AG08395 (cell line): Measurements from ENCODE around the gene DIP2C.
"Not testable (repeated sequence)": the region's sequence is repeated elsewhere in the genome, so short reads cannot be mapped to it uniquely, and the experiment has no call there.

ENCODE experiments used
- DNase-seq: peaks from one replicate; pipeline ENCODE4 v3.0.0; 2012; ENCODE audit warnings: mixed read lengths, low spot score

DIP2C gene

DNA sequence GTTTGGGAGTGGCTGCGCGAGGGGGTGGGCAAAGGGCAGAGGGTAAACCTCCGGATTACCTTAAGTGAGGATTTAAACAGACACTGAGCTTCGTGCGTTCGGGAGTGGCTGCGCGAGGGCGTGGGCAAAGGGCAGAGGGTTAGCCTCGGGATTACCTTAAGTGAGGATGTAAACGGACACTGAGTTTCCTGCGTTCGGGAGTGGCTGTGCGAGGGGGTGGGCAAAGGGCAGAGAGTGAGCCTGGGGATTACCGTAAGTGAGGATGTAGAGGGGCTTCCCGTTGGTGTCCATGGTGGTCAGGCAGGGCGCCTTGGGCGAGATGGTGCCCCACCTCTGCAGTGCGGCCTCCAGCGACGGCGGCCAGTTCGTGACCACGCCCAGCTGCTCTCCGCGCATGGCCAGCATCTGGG is 275.8 kb downstream of the DIP2C start:
- no peak for DNase-seq

GRCh38 chr10:412109-412508 is 277.4 kb downstream of the DIP2C start:
- DNase-seq = no peak

GRCh38 chr10:411603-412002 is 277.9 kb downstream of the DIP2C start:
- no peak for DNase-seq

- DNase-seq = no peak
These were observed 279.9 kb downstream of the DIP2C start for GRCh38 chr10:409408-410040.

- DNase-seq = peak; percentile 25
These were observed 281.2 kb downstream of the DIP2C start for GRCh38 chr10:408236-408635.

DNA sequence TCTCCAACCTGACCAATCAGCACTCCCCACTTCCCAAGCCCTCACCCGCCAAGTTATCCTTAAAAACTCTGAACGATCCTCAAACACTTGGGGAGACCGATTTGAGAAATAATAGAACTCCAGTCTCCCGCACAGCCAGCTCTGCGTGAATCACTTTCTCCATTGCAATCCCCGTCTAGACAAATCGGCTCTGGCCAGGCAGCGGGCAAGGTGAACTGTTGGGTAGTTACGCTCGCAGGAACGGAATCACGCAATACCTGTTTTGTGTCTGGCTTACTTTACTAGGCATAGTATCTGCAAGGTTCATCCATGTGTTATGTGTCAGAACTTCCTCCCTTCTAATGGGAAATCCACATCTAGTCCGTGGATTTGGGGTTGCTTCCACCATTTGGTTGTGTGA is 282.5 kb downstream of the DIP2C start:
- DNase-seq = no peak

- no peak for DNase-seq
These were observed 283.8 kb downstream of the DIP2C start for GRCh38 chr10:405648-406047.

GRCh38 chr10:404991-405390 is 284.5 kb downstream of the DIP2C start:
- no peak for DNase-seq

DNA sequence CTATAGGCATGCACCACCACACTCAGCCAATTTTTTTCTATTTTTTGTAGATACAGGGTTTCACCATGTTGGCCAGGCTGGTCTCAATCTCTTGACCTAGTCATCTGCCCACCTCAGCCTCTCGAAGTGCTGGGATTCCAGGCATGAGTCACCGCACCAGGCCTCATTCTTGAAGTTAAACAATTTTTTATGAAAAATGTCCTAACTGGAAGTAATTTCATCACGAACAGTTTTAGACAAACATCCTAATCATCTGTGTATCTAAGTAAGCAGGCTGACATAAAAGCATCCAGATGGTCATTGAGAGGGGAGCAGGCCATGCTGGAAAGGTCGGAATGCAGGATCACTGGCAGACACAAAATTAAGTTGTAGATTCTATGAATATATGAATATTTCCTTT is 285.1 kb downstream of the DIP2C start:
- DNase-seq = peak; percentile 64

- DNase-seq = no peak
These were observed 290.5 kb downstream of the DIP2C start for GRCh38 chr10:398954-399353.

GRCh38 chr10:397321-398068 is 292.0 kb downstream of the DIP2C start:
- DNase-seq = no peak

GRCh38 chr10:396535-397220 is 292.8 kb downstream of the DIP2C start:
- no peak for DNase-seq

DNA sequence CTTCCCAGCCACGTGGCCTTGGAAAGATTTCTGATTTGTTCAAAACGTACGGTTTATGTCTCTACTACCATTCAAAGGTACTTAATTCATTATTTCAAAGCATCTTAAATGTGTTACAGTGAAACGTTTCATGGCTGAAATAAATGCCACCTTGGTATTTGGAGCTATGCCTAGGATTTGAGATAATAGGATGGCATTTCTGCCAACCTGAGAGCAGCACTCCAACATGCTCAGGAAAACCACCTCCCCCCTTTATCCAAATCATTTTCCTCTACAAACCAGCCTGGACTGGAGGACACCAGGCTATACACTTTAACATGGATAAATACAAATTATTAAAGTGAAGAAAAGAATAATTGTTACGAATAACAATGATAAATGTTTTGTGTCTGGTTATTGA is 293.4 kb downstream of the DIP2C start:
- no peak for DNase-seq

DNA sequence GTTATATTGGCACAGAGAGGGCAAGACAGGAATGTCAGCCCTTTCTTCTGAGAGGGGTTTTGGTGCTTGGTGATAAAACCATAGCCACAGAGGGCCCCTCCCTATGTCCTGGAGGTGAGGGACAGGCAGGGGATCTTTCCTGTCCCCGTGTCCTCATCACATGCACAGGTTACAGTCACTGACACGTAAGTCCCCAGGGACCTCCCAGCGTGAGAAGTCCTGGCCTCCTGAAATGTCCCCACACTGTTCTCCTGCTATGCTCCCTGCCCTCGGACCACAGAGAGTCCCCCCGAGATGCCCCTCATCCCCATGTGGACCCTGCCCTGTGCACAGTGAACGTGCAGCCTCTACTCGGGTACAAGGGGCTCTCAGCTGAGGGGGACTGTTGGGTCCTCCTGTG is 293.8 kb downstream of the DIP2C start:
- no peak for DNase-seq

DNA sequence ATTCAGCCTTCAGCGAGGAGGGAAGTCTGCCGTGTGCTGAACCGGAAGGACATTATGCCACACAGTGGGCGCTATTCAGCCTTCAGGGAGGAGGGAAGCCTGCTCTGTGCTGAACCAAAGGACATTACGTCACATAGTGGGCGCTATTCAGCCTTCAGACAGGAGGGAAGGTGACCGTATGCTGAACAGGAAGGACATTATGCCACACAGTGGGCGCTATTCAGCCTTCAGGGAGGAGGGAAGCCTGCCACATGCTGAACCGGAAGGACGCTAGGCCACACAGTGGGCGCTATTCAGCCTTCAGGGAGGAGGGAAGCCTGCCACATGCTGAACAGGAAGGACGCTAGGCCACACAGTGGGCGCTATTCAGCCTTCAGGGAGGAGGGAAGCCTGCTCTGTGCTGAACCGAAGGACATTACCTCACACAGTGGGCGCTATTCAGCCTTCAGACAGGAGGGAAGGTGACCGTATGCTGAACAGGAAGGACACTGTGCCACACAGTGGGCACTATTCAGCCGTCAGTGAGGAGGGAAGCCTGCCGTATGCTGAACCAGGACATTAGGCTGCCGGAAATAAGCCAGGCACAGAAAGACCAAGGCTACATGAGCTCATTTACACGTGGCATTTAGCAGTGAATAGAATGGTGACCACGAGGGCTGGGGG is 294.9 kb downstream of the DIP2C start:
- DNase-seq = not testable (repeated sequence)

- DNase-seq = no peak
These were observed 295.6 kb downstream of the DIP2C start for GRCh38 chr10:393787-394438.

- no peak for DNase-seq
These were observed 296.2 kb downstream of the DIP2C start for GRCh38 chr10:393106-393745.

- no peak for DNase-seq
These were observed 296.8 kb downstream of the DIP2C start for GRCh38 chr10:392705-393037.

DNA sequence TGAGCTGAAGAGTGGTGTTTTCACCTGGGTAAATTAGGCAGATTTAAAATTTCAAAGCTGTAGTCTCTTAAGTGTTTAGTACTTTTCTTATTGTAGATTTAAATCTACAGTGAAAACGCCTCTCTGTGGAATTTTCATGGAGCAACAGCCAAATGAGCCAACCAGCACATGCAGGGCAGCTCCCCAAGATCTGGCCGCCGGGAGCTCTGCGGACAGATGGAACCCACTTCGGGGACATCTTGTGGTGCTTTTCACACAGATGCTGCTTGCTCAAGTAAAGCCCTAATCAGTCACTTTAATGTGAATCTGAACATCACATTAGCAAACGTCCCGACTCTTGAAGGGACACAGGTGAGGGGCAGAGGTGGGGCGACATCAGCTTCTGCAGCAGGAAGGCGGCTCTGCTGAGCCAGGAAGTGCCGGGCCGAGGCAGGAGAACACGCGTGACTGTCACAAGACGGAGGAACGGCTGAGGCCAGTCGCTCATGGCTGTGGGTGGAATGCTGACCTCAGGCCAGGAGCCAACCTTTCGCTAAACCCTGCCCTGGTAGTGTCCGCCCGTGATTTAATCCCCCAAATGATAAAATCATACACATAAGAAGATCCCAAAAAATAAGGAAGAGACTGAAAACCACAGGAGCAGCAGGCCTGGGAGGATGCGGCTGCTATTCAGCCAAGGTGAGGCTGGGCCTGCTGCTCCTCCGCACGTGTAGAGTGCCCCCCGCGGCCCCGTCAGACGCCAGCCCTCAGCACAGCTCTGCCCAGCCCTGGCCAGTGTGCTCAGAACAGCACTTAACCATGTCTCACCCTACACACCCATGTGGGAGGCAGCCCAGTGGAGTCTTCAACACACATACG is 297.4 kb downstream of the DIP2C start:
- peak; percentile 17 for DNase-seq

DNA sequence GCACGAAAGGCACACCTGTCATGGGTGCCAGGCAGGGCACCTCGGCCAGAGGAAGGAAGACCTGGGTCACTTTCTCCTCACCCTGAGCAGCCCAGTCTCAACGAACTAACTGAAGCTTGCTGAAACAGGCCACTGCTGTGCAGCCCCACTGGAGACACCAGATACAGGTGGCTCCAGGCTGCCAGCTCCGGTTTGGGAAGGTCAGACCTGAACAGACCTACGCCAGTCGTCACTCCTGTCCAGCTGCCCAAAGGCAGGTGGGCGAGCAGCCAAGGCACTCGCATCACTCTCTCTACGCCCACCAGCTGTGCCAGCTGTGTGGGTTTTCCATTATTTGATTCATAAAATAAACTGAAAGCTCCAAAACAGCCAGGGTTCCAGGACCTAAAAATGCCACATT is 298.2 kb downstream of the DIP2C start:
- no peak for DNase-seq
